Right atrium auricular region (tissue), 2 donors: Measurements from ENCODE around the gene HOXA6. TPM values are rescaled to one million over a fixed set of nuclear protein-coding genes. Genes with fewer than 3 reads are reported as not detected.
A peak's percentile ranks its signal among the peaks of the same experiment; 100 is the strongest.

Source experiments
- DNase-seq: peaks from one replicate; pipeline ENCODE4 v3.0.0-alpha.2; 2019; ENCODE audit warnings: low spot score
- H3K27ac ChIP-seq, 2 donors: fragments of 200-600 bp; sonication (generic); 1 replicate in 1 of 2; 2 replicates in 1 of 2; pipeline ENCODE4 v1.5.1; 2016 to 2019
- H3K27me3 ChIP-seq, 2 donors: fragments of 200-600 bp; sonication (generic); one replicate each; pipeline versions ENCODE4 v1.5.1 to v1.6.0; 2017 to 2019
- H3K36me3 ChIP-seq: fragments of 200-600 bp; sonication (generic); one replicate; pipeline ENCODE4 v1.5.1; 2016
- H3K4me1 ChIP-seq, 2 donors: fragments of 200-600 bp; sonication (generic); one replicate each; pipeline versions ENCODE4 v1.5.1 to v1.6.0; 2017 to 2019
- H3K4me3 ChIP-seq, 2 donors: fragments of 200-600 bp; sonication (generic); 1 replicate in 1 of 2; 2 replicates in 1 of 2; pipeline ENCODE4 v1.5.1; 2017 to 2019; ENCODE audit warnings: mild to moderate bottlenecking in 1 of 2, moderate library complexity in 1 of 2
- H3K9me3 ChIP-seq, 2 donors: fragments of 200-600 bp; sonication (generic); one replicate each; pipeline ENCODE4 v1.5.1; 2019
- CTCF ChIP-seq, 2 donors: fragments of 200-600 bp; sonication (generic); IDR thresholded peaks; one replicate each; pipeline ENCODE4 v1.5.1; 2019; ENCODE audit warnings: antibody characterized with exemption in 2 of 2
- total RNA-seq, 2 donors: library from RNA; depleted of rRNA; stranded (reverse); fragments of >200 nt; gene quantifications; one replicate each; pipeline ENCODE4 v1.1.0, GENCODE V29; 2016

HOXA6 gene
- total RNA-seq, 2 donors from 2014 or later, result not detected

- Histone ChIP-seq H3K4me1 (peaks cover 0 to 56% of the 10 kb centered on the region in 2 donors), H3K27me3 (peaks cover 53 to 97% of the 10 kb centered on the region in 2 donors)
- TF ChIP-seq CTCF (IDR thresholded peaks at IDR 0.05), result no peak
These were observed 2.4 kb upstream of the HOXA6 start for GRCh38 chr7:27149842-27150567.

GRCh38 chr7:27148756-27149641, 1.4 kb upstream of the HOXA6 start:
- Histone ChIP-seq H3K27me3 (peaks cover 57 to 97% of the 10 kb centered on the region in 2 donors), H3K4me3 (no peak overlapping the region), H3K4me1 (peaks cover 0 to 57% of the 10 kb centered on the region in 2 donors), H3K9me3 (no peaks in the 10 kb centered on the region), H3K36me3 (no peaks in the 10 kb centered on the region), H3K27ac (no peak overlapping the region)
- DNase-seq, result no peak
- TF ChIP-seq CTCF (IDR thresholded peaks at IDR 0.05), result no peak

More at GRCh38 chr7:27149842-27150567, 2.4 kb upstream of the HOXA6 start:
- H3K9me3 ChIP-seq, result no peaks in the 10 kb centered on the region
- H3K27ac ChIP-seq, result no peak overlapping the region
- no peak overlapping the region for H3K4me3 ChIP-seq
- no peak for DNase-seq
- no peaks in the 10 kb centered on the region for H3K36me3 ChIP-seq

- DNase-seq, result no peak
- Histone ChIP-seq H3K27ac (no peak overlapping the region), H3K36me3 (no peaks in the 10 kb centered on the region), H3K27me3 (peaks cover 52 to 95% of the 10 kb centered on the region in 2 donors), H3K4me3 (peak overlapping the region in 1 of 2 donors; percentile 34), H3K4me1 (peaks cover 0 to 66% of the 10 kb centered on the region in 2 donors), H3K9me3 (no peaks in the 10 kb centered on the region)
- no peak for TF ChIP-seq CTCF (IDR thresholded peaks at IDR 0.05)
These were observed 619 bp upstream of the HOXA6 start for GRCh38 chr7:27148031-27148755.

DNA sequence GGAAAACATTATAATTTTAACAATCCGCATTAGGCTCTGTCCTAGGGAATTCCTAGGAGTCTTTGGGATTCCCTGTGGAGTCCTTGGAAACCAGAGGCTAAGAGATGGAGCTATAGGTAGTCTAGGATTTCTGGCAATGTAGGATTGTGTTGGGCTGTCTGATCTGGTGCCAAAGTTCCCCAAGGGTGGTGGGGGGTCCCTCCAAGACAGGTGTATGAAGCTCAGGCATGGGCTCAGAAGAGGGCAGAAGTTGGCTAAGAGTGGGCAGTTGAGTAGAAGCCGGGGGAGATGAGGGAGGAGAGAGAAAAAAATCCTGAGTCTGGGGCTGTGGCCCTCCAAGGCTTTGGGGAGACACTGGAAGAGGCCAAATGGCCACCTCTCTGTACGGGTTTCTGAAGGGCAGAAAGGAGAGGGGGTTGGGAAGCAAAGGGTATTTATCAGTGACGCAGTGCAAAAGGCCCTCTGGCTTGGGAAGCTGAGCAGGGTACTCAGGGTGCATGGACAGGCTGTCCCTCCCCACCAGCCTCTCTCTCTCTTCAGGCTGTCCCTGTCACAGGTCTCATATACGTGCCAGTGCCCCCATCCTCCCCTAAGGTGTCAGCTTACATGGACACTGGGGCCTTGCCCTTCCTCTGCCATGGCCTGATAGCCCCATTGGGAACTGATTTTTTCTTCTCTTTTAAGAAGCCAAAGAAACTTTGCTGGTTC, 929 bp downstream of the HOXA6 start:
- Histone ChIP-seq H3K4me1 (peaks cover 0 to 66% of the 10 kb centered on the region in 2 donors), H3K27ac (no peak overlapping the region), H3K9me3 (no peaks in the 10 kb centered on the region), H3K36me3 (no peaks in the 10 kb centered on the region), H3K4me3 (no peak overlapping the region), H3K27me3 (peaks cover 53 to 95% of the 10 kb centered on the region in 2 donors)
- DNase-seq, result no peak
- TF ChIP-seq CTCF (IDR thresholded peaks at IDR 0.05), result no peak

DNA sequence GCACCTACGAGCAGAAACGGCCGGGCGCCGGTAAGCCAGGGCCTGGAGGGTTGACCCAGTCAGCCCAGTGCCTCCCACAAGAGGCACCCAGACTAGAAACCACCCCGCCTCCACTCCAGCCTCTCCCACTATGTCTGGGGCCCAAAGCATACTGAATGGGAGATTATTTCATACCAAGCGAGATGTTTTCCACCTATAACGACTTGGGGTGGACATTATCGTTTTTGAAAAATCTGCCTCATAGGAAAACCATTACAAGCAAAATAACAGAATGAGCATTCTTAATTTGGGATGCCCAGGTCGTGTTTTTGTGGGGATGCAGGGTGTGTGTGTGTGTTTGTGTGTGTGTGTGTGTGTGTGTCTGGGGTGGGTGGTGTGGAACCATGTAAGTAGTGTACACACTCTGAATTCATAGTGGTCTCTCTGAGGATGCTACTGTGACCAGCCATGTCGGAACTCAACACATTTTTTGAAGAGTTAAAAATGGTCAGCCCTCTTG, 1.6 kb downstream of the HOXA6 start:
- no peaks in the 10 kb centered on the region for H3K36me3 ChIP-seq
- TF ChIP-seq CTCF (IDR thresholded peaks at IDR 0.05), result no peak
- peaks cover 53 to 91% of the 10 kb centered on the region in 2 donors for H3K27me3 ChIP-seq
- H3K9me3 ChIP-seq, result no peaks in the 10 kb centered on the region
- no peak overlapping the region for H3K4me3 ChIP-seq
- H3K4me1 ChIP-seq, result peaks cover 0 to 59% of the 10 kb centered on the region in 2 donors
- DNase-seq, result no peak
- no peak overlapping the region for H3K27ac ChIP-seq
